ENCODE measurements around the gene GPR137C.

- TF ChIP-seq CTCF (IDR thresholded peaks at IDR 0.05), result no peak
- TF ChIP-seq POLR2A (IDR thresholded peaks at IDR 0.05), result no peak
Measured at GRCh38 chr14:52656905-52657304, 104.3 kb downstream of the GPR137C start.

All from uterus (tissue), 2 donors.